Measurements from ENCODE around the gene ZNF787.

ZNF787 gene

GRCh38 chr19:56104423-56104822, 16.7 kb downstream of the ZNF787 start:
- no peaks in the 10 kb centered on the region for H3K79me1 ChIP-seq (ENCODE audit: low read length)
- no peak overlapping the region for H2BK5ac ChIP-seq (ENCODE audit: low read depth, low read length, poor library complexity)
- H2BK12ac ChIP-seq (ENCODE audit: low read length), result no peak overlapping the region
- H3K4ac ChIP-seq (ENCODE audit: low read depth, low read length), result peak overlapping the region; percentile 18
- no peak overlapping the region for H3K18ac ChIP-seq (ENCODE audit: low read length)
- H3K4me2 ChIP-seq (ENCODE audit: low read length), result no peak overlapping the region
- peaks cover 49% of the 10 kb centered on the region in 2 experiments for H3K36me3 ChIP-seq (ENCODE audit: control insufficient read depth in 1 of 2, insufficient read depth in 2 of 2, low read length in 2 of 2)
- H2AFZ ChIP-seq (ENCODE audit: insufficient read depth, low read length, poor library complexity), result no peak overlapping the region
- H3K9ac ChIP-seq (ENCODE audit: low read length), result peak overlapping the region; percentile 56
- H4K8ac ChIP-seq (ENCODE audit: low read depth, low read length), result no peak overlapping the region
- peaks cover 33% of the 10 kb centered on the region for H3K79me2 ChIP-seq (ENCODE audit: control insufficient read depth, insufficient read depth, low read length, poor library complexity)
- H3K23ac ChIP-seq (ENCODE audit: low read length), result peak overlapping the region; percentile 86
- DNase-seq, result no peak
- no peak overlapping the region for H4K91ac ChIP-seq (ENCODE audit: low read depth, low read length)
- WGBS (ENCODE audit: extremely low coverage, insufficient coverage, insufficient read length), result no CpG with 5 or more reads among the region's 29 CpGs
- no peak overlapping the region for H3K4me3 ChIP-seq (ENCODE audit: low read depth, low read length)
- H2BK120ac ChIP-seq (ENCODE audit: insufficient read depth, low read length, poor library complexity), result no peak overlapping the region
- no peak overlapping the region for H3K27ac ChIP-seq (ENCODE audit: low read depth, low read length)
- no peak overlapping the region for H4K12ac ChIP-seq (ENCODE audit: low read depth, low read length)
- peaks cover 3 to 5% of the 10 kb centered on the region in 2 experiments for H3K4me1 ChIP-seq (ENCODE audit: control insufficient read depth in 1 of 2, insufficient read depth in 2 of 2, low read length in 2 of 2)
- no peak overlapping the region for H3K14ac ChIP-seq (ENCODE audit: low read length)
- H2AK5ac ChIP-seq (ENCODE audit: low read length), result no peak overlapping the region
- H3K9me3 ChIP-seq (ENCODE audit: insufficient read depth, low read depth, low read length), result peaks cover 3% of the 10 kb centered on the region
- no peaks in the 10 kb centered on the region for H3K27me3 ChIP-seq (ENCODE audit: insufficient read depth, low read length)

- Histone ChIP-seq H3K79me2 (ENCODE audit: control insufficient read depth, insufficient read depth, low read length, poor library complexity) (peaks cover 22% of the 10 kb centered on the region), H2BK5ac (ENCODE audit: low read depth, low read length, poor library complexity) (no peak overlapping the region), H3K27me3 (ENCODE audit: insufficient read depth, low read length) (no peaks in the 10 kb centered on the region), H3K79me1 (ENCODE audit: low read length) (no peaks in the 10 kb centered on the region), H3K18ac (ENCODE audit: low read length) (no peak overlapping the region), H3K4ac (ENCODE audit: low read depth, low read length) (peak overlapping the region; percentile 38), H2AFZ (ENCODE audit: insufficient read depth, low read length, poor library complexity) (no peak overlapping the region), H3K9me3 (ENCODE audit: insufficient read depth, low read depth, low read length) (peaks cover 3% of the 10 kb centered on the region), H2BK12ac (ENCODE audit: low read length) (no peak overlapping the region), H4K91ac (ENCODE audit: low read depth, low read length) (no peak overlapping the region), H3K36me3 (ENCODE audit: control insufficient read depth in 1 of 2, insufficient read depth in 2 of 2, low read length in 2 of 2) (peaks cover 55 to 56% of the 10 kb centered on the region in 2 experiments), H3K4me2 (ENCODE audit: low read length) (no peak overlapping the region), H3K14ac (ENCODE audit: low read length) (no peak overlapping the region), H2BK120ac (ENCODE audit: insufficient read depth, low read length, poor library complexity) (no peak overlapping the region), H3K23ac (ENCODE audit: low read length) (no peak overlapping the region), H3K27ac (ENCODE audit: low read depth, low read length) (no peak overlapping the region), H2AK5ac (ENCODE audit: low read length) (no peak overlapping the region), H3K4me3 (ENCODE audit: low read depth, low read length) (no peak overlapping the region), H4K8ac (ENCODE audit: low read depth, low read length) (no peak overlapping the region), H3K9ac (ENCODE audit: low read length) (no peak overlapping the region), H4K12ac (ENCODE audit: low read depth, low read length) (no peak overlapping the region), H3K4me1 (ENCODE audit: control insufficient read depth in 1 of 2, insufficient read depth in 2 of 2, low read length in 2 of 2) (peaks cover 3 to 5% of the 10 kb centered on the region in 2 experiments)
- DNase-seq, result no peak
- no CpG with 5 or more reads among the region's 20 CpGs for WGBS (ENCODE audit: extremely low coverage, insufficient coverage, insufficient read length)
Observed at GRCh38 chr19:56103027-56103614, 18.0 kb downstream of the ZNF787 start.

- no peak overlapping the region for H2BK5ac ChIP-seq (ENCODE audit: low read depth, low read length, poor library complexity)
- H3K4me1 ChIP-seq (ENCODE audit: control insufficient read depth in 1 of 2, insufficient read depth in 2 of 2, low read length in 2 of 2), result peaks cover 3 to 5% of the 10 kb centered on the region in 2 experiments
- peaks cover 16% of the 10 kb centered on the region for H3K79me2 ChIP-seq (ENCODE audit: control insufficient read depth, insufficient read depth, low read length, poor library complexity)
- no peak overlapping the region for H4K91ac ChIP-seq (ENCODE audit: low read depth, low read length)
- no peak for DNase-seq
- H2AK5ac ChIP-seq (ENCODE audit: low read length), result no peak overlapping the region
- no peak overlapping the region for H3K14ac ChIP-seq (ENCODE audit: low read length)
- peaks cover 3% of the 10 kb centered on the region for H3K9me3 ChIP-seq (ENCODE audit: insufficient read depth, low read depth, low read length)
- H2BK12ac ChIP-seq (ENCODE audit: low read length), result no peak overlapping the region
- H3K9ac ChIP-seq (ENCODE audit: low read length), result no peak overlapping the region
- H4K12ac ChIP-seq (ENCODE audit: low read depth, low read length), result no peak overlapping the region
- H3K4me3 ChIP-seq (ENCODE audit: low read depth, low read length), result no peak overlapping the region
- H2BK120ac ChIP-seq (ENCODE audit: insufficient read depth, low read length, poor library complexity), result no peak overlapping the region
- no peak overlapping the region for H3K4me2 ChIP-seq (ENCODE audit: low read length)
- no peak overlapping the region for H3K4ac ChIP-seq (ENCODE audit: low read depth, low read length)
- no peak overlapping the region for H4K8ac ChIP-seq (ENCODE audit: low read depth, low read length)
- H3K79me1 ChIP-seq (ENCODE audit: low read length), result no peaks in the 10 kb centered on the region
- no peak overlapping the region for H3K27ac ChIP-seq (ENCODE audit: low read depth, low read length)
- no peak overlapping the region for H2AFZ ChIP-seq (ENCODE audit: insufficient read depth, low read length, poor library complexity)
- peaks cover 63 to 65% of the 10 kb centered on the region in 2 experiments for H3K36me3 ChIP-seq (ENCODE audit: control insufficient read depth in 1 of 2, insufficient read depth in 2 of 2, low read length in 2 of 2)
- WGBS (ENCODE audit: extremely low coverage, insufficient coverage, insufficient read length), result no CpG with 5 or more reads among the region's 34 CpGs
- no peaks in the 10 kb centered on the region for H3K27me3 ChIP-seq (ENCODE audit: insufficient read depth, low read length)
- no peak overlapping the region for H3K18ac ChIP-seq (ENCODE audit: low read length)
- no peak overlapping the region for H3K23ac ChIP-seq (ENCODE audit: low read length)
Observed at GRCh38 chr19:56101746-56102535, 19.2 kb downstream of the ZNF787 start.

GRCh38 chr19:56101095-56101494, 20.0 kb downstream of the ZNF787 start:
- H3K9ac ChIP-seq (ENCODE audit: low read length), result no peak overlapping the region
- no peaks in the 10 kb centered on the region for H3K27me3 ChIP-seq (ENCODE audit: insufficient read depth, low read length)
- H3K4me1 ChIP-seq (ENCODE audit: control insufficient read depth in 1 of 2, insufficient read depth in 2 of 2, low read length in 2 of 2), result peaks cover 0 to 2% of the 10 kb centered on the region in 2 experiments
- peaks cover 58 to 60% of the 10 kb centered on the region in 2 experiments for H3K36me3 ChIP-seq (ENCODE audit: control insufficient read depth in 1 of 2, insufficient read depth in 2 of 2, low read length in 2 of 2)
- no peaks in the 10 kb centered on the region for H3K79me1 ChIP-seq (ENCODE audit: low read length)
- H2AK5ac ChIP-seq (ENCODE audit: low read length), result no peak overlapping the region
- H3K23ac ChIP-seq (ENCODE audit: low read length), result no peak overlapping the region
- H3K79me2 ChIP-seq (ENCODE audit: control insufficient read depth, insufficient read depth, low read length, poor library complexity), result peaks cover 9% of the 10 kb centered on the region
- peaks cover 3% of the 10 kb centered on the region for H3K9me3 ChIP-seq (ENCODE audit: insufficient read depth, low read depth, low read length)
- no peak overlapping the region for H4K12ac ChIP-seq (ENCODE audit: low read depth, low read length)
- H4K8ac ChIP-seq (ENCODE audit: low read depth, low read length), result no peak overlapping the region
- no peak overlapping the region for H3K14ac ChIP-seq (ENCODE audit: low read length)
- no peak overlapping the region for H3K18ac ChIP-seq (ENCODE audit: low read length)
- H2BK5ac ChIP-seq (ENCODE audit: low read depth, low read length, poor library complexity), result no peak overlapping the region
- H3K4me3 ChIP-seq (ENCODE audit: low read depth, low read length), result no peak overlapping the region
- no CpG with 5 or more reads among the region's 25 CpGs for WGBS (ENCODE audit: extremely low coverage, insufficient coverage, insufficient read length)
- H2AFZ ChIP-seq (ENCODE audit: insufficient read depth, low read length, poor library complexity), result no peak overlapping the region
- H3K27ac ChIP-seq (ENCODE audit: low read depth, low read length), result no peak overlapping the region
- no peak overlapping the region for H4K91ac ChIP-seq (ENCODE audit: low read depth, low read length)
- DNase-seq, result no peak
- H3K4ac ChIP-seq (ENCODE audit: low read depth, low read length), result no peak overlapping the region
- no peak overlapping the region for H2BK12ac ChIP-seq (ENCODE audit: low read length)
- H2BK120ac ChIP-seq (ENCODE audit: insufficient read depth, low read length, poor library complexity), result no peak overlapping the region
- H3K4me2 ChIP-seq (ENCODE audit: low read length), result no peak overlapping the region

All from trophoblast cell (in vitro differentiated cells and primary cell).